Panc1 (cell line): Measurements from ENCODE around the gene DCAF10.

Experiments
- CTCF ChIP-seq: fragments of 450-650 bp; IDR thresholded peaks from 2 replicates; pipeline ENCODE4 v1.5.1; 2017; ENCODE audit warnings: mild to moderate bottlenecking
- POLR2AphosphoS5 ChIP-seq: IDR thresholded peaks from 2 replicates; pipeline ENCODE4 v1.6.1; 2012; ENCODE audit warnings: mild to moderate bottlenecking, low read depth, low read length, moderate library complexity
- SIN3A ChIP-seq: IDR thresholded peaks from 2 replicates; pipeline ENCODE4 v1.6.1; 2012; ENCODE audit warnings: low read depth, mild to moderate bottlenecking, low read length, moderate library complexity, borderline replicate concordance; ENCODE audit not compliant: insufficient read depth
- TCF7L2 ChIP-seq: IDR thresholded peaks from 2 replicates; pipeline ENCODE4 v1.6.1; 2011; ENCODE audit warnings: mild to moderate bottlenecking, low read depth, low read length, inconsistent platforms
- TF ChIP-seq, protein P1 (sequence below), 2 experiments: IDR thresholded peaks; 2 replicates each; pipeline ENCODE4 v1.6.1; 2011 to 2012; ENCODE audit warnings: low read depth in 2 of 2, control low read depth in 1 of 2, low read length in 1 of 2, mild to moderate bottlenecking in 1 of 2, moderate library complexity in 1 of 2; ENCODE audit not compliant: insufficient read depth in 1 of 2

DNA sequence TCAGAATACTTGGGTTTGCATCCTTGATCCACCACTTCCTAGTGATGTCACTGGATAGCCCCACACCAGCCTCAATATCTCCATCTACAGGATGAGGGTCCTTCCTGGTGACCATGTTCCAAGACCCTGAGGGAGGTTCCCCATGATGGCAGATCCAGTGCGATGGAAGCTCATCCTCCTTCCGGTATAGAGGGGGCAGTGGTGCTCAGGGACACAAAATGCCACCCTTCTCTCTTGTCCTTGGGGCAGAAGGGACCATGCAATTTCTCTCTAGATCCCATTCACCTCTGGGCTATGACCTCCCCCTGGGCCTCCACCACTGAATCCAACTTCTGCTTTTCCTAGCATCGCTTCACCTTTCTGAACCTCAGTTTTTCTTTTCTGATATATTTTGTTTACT is 108.7 kb downstream of the DCAF10 start:
- no peak for TF ChIP-seq CTCF
- TF ChIP-seq TCF7L2, result no peak
- TF ChIP-seq, protein P1, sequence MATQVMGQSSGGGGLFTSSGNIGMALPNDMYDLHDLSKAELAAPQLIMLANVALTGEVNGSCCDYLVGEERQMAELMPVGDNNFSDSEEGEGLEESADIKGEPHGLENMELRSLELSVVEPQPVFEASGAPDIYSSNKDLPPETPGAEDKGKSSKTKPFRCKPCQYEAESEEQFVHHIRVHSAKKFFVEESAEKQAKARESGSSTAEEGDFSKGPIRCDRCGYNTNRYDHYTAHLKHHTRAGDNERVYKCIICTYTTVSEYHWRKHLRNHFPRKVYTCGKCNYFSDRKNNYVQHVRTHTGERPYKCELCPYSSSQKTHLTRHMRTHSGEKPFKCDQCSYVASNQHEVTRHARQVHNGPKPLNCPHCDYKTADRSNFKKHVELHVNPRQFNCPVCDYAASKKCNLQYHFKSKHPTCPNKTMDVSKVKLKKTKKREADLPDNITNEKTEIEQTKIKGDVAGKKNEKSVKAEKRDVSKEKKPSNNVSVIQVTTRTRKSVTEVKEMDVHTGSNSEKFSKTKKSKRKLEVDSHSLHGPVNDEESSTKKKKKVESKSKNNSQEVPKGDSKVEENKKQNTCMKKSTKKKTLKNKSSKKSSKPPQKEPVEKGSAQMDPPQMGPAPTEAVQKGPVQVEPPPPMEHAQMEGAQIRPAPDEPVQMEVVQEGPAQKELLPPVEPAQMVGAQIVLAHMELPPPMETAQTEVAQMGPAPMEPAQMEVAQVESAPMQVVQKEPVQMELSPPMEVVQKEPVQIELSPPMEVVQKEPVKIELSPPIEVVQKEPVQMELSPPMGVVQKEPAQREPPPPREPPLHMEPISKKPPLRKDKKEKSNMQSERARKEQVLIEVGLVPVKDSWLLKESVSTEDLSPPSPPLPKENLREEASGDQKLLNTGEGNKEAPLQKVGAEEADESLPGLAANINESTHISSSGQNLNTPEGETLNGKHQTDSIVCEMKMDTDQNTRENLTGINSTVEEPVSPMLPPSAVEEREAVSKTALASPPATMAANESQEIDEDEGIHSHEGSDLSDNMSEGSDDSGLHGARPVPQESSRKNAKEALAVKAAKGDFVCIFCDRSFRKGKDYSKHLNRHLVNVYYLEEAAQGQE (IDR thresholded peaks at IDR 0.05; ENCODE audit: insufficient read depth in 1 of 2, low read depth in 2 of 2, low read length in 1 of 2), result no peak
- no peak for TF ChIP-seq POLR2AphosphoS5
- TF ChIP-seq SIN3A, result no peak
